GM12872 (cell line): ENCODE results near the gene F8.

ENCODE experiments used
- CTCF ChIP-seq: IDR thresholded peaks from 3 replicates; pipeline ENCODE4 v1.5.1; 2011; ENCODE audit warnings: low read depth, mild to moderate bottlenecking, low read length, moderate library complexity; ENCODE audit not compliant: insufficient read depth

Gene F8

GRCh38 chrX:155005190-155005589 is 17.3 kb downstream of the F8 start:
- no peak for TF ChIP-seq CTCF

GRCh38 chrX:155001873-155002272 is 20.6 kb downstream of the F8 start:
- no peak for TF ChIP-seq CTCF

- no peak for TF ChIP-seq CTCF
These were observed 21.7 kb downstream of the F8 start for GRCh38 chrX:155000841-155001240.

GRCh38 chrX:154998204-154998880 is 24.2 kb downstream of the F8 start:
- no peak for TF ChIP-seq CTCF

GRCh38 chrX:154991476-154991875 is 31.0 kb downstream of the F8 start:
- TF ChIP-seq CTCF, result no peak

GRCh38 chrX:154991039-154991438 is 31.5 kb downstream of the F8 start:
- no peak for TF ChIP-seq CTCF

- TF ChIP-seq CTCF, result no peak
These were observed 32.0 kb downstream of the F8 start for GRCh38 chrX:154990496-154990895.
